Epidermal melanocyte (primary cell): Measurements from ENCODE around the gene TPPP2.

Source experiments
- DNase-seq: peaks from one replicate; pipeline ENCODE4 v3.0.0; 2011; ENCODE audit warnings: low spot score; ENCODE audit not compliant: insufficient read length

Gene TPPP2

GRCh38 chr14:21016413-21017190, 13.4 kb upstream of the TPPP2 start:
- DNase-seq: no peak

DNA sequence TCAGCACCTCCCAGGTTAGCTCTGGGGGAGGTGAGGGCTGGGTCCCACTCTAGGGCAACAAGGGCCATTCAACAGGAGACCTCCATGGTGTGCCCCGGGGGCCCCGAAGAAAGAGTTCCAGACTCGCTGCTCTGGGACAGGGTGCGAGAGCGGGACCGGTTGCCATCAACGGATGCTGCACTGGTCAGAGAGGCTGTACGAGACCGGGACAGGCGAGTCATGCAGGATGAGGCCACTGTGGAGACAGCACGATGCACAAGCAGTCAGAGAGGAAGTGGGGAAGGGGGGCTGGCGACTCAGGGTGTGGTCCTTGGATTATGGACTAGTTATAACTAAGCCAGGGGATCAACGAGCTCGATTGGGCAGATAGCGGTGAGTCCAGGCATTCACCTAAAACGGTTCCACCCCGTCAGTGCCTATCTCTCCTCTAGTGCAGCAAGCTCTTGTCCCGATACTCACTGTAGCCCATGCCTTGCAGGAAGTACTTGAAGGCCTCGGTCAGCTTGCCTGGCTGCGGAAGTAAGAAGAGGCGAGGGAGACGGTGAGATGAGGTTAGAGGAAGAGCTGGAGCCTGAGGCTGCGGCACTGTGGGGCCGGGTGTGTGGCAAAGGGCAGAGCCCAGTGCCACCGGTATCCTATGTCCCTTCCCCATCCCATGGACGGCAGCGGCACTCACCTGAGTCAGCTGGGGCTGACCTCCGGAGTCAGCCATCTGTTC, 12.3 kb upstream of the TPPP2 start:
- DNase-seq: no peak

DNA sequence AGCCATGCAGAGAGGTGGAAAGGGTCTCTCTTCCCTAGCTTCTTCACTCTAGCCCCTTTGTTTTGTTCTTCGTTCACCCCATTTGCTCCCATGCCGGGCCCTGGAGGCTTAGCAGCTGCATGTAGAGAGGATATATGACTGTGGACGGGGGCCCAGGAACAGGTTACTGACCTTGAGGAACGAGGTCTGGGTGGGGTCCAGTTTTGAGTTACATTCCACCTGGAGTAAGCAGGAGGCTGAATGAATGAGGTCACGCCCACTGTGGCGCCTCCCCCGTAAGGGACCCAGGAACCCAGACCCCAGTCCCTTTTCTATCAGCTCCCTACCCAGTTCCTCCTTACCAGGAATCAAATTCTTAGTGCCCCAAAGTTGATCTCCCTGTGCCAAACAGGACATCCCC, 11.7 kb upstream of the TPPP2 start:
- DNase-seq: no peak

DNA sequence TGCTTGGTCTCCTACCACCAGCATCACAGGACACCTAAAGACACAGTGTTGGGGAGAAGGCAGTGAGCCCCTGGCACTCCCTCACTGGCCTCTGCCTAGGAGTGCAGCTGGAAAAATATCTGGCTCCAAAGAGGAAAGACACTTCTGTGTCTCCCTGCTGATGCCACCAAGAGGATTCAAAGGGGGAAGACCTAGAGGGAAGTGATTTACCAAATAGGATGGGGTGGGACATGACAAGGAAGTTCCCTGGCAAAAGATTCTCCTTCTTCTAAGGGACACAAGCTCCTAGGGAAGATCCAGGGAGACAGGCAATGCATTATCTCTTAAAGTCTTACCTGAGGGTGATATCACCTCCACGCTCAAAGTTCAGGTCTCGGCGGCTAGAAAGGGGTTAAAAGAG, 11.2 kb upstream of the TPPP2 start:
- no peak for DNase-seq

DNA sequence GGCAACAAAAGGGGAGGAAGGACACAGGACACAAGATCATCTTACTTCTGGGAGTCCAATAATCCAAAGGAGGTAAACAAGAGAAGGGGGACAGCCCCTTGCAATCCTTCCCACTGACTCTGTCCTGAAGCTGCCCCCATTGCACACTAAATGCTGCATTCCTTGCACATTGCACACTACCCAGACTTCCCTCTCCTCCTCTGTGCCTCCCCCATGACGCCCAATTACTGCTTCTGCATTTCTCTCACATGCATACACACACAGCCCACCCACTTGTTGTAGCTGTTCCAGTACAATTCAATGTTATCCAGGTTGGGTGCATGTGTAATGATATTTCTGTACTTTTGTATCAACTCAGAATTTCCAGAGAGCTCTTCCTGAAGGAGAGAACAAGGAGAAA, 10.7 kb upstream of the TPPP2 start:
- DNase-seq: no peak

- no peak for DNase-seq
Observed at GRCh38 chr14:21020977-21021545, 9.0 kb upstream of the TPPP2 start.

DNA sequence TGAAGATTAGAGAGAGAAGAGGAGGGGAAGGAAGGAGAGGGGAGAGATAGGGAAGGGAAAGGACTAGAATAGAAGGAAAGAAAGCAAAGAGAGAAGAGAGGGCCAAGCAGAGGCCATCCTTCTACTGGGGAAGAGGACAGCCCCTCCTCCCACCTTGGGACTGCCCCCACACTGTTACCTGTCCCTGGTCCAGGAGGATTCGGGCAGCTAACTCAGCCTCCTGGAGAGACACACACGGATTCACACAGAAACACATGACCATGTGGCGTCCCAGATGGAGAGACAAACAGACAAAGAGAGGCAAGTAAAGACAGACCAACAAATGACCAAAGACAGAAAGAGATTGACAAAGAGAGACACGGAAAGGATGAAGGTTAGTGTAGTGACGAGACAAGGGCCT, 7.3 kb upstream of the TPPP2 start:
- no peak for DNase-seq

DNA sequence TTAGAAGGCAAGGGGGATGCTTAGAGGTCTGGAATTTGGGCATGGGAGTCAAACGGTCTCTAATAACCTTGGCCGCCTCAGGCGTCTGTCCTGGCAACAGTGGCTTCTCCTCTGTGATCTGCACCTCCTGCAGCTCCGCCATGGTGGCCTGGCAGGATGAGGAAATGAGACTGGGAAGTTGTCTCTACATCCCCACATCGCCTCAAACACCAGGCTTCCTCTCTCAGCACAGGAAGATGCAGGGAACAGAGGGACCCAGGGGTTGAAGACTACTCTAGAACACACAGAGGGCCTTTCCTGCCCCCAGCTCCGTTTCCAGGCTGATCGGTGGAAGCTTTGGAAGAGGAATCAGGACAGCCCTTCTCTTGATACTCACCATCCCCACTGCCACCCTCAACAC, 6.8 kb upstream of the TPPP2 start:
- no peak for DNase-seq

- DNase-seq: no peak
Observed at GRCh38 chr14:21023817-21024584, 6.0 kb upstream of the TPPP2 start.

DNA sequence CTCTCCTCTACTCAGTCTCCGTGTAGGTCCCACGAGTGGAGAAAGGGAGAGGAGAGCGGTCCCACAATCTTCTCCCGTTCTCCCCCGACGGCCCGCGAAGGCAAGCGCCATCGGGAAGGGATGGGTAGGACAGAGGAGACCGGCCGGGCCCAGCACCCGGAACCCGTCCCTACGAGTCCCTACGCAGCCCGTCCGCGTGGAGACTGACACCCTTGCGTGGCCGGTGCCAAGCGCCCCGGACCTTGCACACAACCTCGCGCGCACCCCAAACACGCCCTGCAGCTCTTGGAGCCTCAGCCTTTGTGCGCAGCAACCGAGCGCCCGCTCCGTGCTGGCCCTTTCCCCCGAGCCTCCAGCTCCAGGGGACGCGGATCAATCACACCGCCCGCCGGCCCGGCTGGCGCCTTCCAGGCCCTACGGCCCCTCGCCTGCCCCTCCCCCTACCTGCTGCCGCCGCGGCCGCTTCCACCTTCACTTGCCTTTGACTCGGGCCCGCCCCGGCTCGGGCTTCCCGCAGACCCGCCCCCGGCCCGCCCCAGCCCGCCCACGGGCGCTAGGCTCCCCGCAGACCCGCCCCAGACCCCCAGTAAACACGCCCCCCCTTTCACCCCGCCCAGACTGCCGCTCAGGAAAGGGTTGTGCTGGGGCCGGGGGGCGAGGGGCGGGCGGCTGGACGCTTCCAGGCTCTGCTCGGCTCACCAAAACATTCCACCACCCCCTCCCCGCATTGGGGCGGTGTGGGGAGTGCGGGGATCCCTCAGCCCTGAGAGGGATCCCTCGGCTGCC, 5.2 kb upstream of the TPPP2 start, which contains the start of gene NDRG2:
Gene NDRG2 (minus strand): TSS at position 477 of the 786 bp plus-strand sequence. CDS start 1,746 bp downstream, outside the sequence.
- no peak for DNase-seq

DNA sequence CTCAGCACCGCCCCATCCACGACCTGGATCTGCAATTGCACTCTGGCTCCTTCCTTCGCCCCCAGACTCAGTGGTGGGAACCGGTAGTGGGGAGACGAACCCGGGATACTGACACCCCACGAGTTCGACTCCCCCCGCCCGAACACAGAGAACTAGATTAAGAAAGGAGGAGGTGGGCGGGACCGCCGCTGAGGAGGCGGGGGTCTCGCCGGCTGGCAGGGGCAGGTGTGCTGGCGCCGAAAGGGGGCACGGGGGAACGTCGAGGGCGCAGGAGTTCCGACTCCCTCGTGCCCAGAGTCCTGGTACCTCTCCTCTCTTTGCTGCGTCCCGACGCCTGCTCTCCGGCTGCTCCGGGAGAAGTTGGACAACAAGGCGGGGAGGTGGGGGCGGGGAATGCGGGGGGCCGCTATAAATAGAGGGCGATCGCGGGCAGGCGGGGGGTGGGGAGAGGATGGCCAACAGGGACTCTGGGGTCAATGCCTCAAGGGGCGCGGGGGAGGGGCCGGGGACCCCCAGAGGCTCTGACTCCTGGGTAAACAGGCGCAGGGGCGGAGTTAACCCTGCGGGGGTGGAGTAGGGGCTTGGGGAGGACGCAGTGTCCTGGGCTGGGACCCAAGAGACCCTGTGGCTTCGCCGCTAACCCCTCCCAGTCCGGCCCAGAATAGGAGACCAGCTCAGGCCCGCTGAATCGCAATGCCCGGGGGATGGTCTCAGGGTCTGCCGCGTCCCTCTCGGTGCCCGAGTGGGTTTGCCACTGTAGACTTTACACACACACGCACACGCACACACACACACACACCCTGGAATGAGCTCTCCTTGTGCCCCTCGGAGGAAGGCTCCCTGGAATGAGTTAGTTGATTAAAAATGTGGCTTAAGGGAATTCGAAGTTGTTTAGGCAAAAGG, 4.4 kb upstream of the TPPP2 start:
- DNase-seq: no peak

DNA sequence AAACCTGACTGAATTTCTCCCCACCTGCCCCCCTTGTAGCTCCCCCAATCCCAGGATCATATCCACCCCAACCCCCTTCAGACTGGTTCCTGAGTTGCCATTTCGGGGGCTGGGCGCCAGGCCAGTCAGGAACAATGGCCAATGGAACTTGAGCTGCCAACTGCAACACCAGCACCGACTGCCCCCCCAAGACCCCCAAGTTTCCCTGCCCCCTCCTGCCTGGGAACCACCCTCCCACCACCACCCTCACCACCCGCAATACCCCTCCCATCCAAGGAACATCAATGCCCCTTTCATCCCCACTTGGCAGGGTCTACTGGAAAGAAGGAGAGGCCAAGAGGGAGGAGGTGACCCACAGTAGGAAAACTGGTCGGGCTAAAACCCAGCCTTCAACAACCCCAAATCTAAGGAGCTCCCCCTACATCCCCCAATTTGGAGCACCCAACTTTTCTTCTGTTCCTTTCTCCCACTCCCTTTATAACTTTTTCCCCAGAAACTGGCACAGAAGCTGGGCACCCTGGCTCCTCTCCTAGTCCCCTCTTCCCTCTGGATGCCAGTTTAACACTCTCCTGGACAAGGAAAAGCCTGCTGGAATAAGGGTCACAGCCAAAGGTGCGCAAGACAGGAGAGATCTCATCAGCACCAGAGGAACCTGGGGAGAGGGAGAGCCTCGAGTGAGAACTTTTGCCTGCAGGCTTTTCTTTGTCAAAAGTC, 3.6 kb upstream of the TPPP2 start:
- DNase-seq: no peak

- no peak for DNase-seq
Observed at GRCh38 chr14:21026988-21027315, 3.1 kb upstream of the TPPP2 start.

GRCh38 chr14:21030531-21030930, 514 bp downstream of the TPPP2 start:
- no peak for DNase-seq

- no peak for DNase-seq
Observed at GRCh38 chr14:21032326-21033132, 2.5 kb downstream of the TPPP2 start.

- DNase-seq: no peak
Observed at GRCh38 chr14:21033133-21033698, 3.2 kb downstream of the TPPP2 start.

GRCh38 chr14:21034707-21035106, 4.7 kb downstream of the TPPP2 start, which contains the start of gene RNASE13:
Gene RNASE13 (minus strand): TSS chr14:21034807. CDS start chr14:21034288, 519 bp downstream.
- DNase-seq: no peak

- no peak for DNase-seq
Observed at GRCh38 chr14:21036751-21037150, 6.7 kb downstream of the TPPP2 start.
